T-helper 2 cell (primary cell): ENCODE measurements around the gene KCNIP4.
A peak's percentile ranks its signal among the peaks of the same experiment; 100 is the strongest.
"Not testable (repeated sequence)": the region's sequence is repeated elsewhere in the genome, so short reads cannot be mapped to it uniquely, and the experiment has no call there.

Experiments used
- DNase-seq, 5 experiments: peaks; one replicate each; pipeline versions ENCODE4 v3.0.0 to v3.0.0-alpha.2; 2012 to 2022

The KCNIP4 gene

DNA sequence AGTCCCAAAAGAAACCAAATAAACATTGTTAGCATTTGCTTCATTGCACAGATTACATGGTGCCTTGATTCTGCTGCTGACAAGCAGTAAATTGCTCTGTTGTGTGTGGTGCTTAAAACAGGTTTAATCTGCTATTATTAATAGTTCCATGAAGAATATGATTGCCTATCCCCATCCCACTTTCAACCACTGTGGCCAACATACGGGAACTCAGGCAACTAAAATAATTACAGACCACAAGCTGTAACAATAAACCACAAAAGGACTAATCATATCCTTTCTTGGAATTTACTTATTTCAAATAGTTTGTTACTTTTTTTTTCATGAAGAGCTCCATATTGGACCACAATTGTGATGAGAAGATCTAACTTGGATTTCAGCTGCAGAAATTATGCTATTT lies 1116.8 kb downstream of the KCNIP4 start:
- DNase-seq: no peak

DNA sequence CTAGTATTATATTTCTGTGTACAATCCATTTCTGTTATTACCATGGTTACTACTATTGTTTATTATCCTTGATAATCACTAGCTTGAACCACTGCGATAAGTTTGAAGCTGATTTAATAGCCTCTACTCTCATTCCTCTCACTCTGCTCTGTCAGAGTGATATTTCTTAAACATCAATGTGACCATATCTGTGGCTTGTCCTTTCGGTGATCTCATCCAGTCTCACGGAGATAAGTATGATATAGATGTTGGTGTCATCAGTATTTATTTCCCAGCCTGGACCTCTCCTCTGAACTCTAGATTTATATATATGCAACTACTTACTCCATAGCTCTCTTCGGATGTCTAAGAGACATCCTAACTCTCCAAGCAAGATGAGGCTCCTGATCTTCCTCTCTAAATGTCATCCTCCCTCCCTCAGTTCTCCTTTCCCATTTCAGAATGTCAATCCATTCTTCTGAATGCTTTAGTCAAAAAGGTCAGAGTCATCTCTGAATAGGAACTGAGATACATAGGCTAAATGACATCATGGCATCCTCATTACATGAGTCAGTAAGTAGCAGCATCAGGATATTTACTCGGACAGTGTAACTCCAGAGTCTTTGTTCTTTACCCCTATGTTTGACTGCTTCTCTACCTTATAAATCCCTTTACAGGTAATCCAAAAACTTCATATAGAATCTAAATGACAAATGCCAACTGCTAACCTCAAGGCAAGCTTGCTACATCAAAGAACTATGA lies 1118.8 kb downstream of the KCNIP4 start:
- DNase-seq: no peak

DNA sequence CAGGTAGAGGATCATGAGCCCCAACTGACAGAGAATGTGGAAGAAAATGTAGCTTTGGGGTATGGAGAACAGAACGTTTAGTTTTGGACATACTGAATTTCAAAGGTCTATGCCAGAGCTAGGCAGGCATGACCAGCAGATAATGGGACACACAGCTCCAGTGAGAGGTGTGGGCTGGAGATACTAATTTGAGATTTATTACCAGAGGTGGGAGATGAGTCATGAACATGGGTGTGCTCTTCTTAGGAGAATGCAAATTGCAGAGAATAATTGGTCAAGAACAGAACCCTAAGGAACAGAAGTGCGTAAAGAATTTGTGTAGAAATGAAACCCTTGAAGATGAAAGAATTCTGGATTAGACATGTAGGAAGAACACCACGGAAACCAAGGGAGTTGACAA lies 1123.1 kb downstream of the KCNIP4 start:
- no peak for DNase-seq

DNA sequence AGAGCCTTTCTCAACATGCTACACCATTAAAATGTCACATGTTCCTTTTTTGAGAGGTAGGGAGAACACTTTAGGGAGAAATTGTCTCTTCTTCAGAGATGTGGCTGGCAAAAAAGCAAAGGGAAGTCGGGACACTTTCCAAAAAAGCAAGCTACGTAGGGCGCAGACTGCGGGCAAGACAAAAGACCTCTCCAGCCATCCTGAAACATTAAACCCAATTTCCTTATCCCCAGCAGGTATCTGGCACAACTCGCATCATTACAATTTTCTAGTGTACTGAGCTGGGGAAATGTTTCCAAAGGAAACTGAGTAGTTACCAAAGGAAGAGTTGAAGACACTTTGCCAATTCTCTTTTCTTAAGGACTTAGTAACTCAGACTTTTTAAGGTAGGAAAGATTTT lies 1132.3 kb downstream of the KCNIP4 start:
- DNase-seq: no peak

DNA sequence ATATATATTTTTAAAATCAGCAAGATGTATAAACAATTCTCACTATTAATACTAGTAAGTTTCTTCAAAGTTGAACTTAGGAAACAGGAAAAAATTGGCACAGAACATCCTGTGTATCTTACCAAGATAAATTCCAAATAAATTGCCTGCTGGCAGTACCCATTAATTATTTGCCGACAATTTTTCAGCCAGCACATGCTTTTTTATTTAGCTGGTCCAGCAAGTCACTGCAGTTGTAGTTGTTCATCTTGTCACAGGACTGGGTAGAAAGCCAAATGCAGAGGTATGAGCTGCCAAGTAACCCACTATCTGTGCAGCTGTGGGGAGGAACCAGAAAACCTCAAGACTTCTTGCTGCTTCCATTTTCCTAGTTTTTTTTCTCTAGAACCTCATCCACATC lies 1134.9 kb downstream of the KCNIP4 start:
- DNase-seq: no peak

DNA sequence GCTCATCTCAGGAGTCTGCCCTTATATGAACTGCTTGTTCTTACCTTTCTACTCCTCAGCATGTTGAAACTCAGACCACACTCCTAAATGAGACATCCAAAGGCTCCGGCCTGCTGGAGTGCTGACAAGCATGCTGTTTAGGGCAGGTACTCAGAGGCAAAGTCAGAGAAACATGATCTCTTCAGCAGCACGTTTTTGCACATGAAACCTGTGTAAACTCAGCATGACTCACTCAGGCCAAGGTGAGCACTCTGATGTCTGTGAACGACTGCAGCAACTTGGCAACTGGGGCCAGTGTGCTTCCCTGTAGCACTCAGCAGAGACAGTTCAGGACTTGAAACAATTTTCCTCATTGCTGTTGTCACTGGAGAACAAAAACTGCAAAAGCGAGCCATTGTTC lies 1138.8 kb downstream of the KCNIP4 start:
- no peak for DNase-seq

DNA sequence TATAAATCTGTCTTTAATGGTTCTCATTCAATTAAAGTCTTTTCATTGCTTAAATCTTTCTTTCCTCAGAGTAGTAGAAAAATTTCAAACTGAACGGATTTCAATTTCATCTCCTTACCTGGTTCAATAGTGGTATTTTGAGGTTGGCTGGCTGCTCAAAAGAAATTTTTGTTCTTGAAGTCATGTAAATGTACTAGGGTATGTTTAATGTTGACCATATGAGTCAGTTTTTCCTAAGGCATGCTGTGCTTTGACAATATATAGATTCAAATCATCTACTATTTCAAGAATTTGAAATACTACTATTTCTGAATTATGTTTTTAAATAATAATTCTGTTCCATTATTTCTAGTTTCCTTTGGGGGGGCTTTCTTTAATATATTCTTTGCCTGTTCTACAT lies 1142.9 kb downstream of the KCNIP4 start:
- DNase-seq: no peak

DNA sequence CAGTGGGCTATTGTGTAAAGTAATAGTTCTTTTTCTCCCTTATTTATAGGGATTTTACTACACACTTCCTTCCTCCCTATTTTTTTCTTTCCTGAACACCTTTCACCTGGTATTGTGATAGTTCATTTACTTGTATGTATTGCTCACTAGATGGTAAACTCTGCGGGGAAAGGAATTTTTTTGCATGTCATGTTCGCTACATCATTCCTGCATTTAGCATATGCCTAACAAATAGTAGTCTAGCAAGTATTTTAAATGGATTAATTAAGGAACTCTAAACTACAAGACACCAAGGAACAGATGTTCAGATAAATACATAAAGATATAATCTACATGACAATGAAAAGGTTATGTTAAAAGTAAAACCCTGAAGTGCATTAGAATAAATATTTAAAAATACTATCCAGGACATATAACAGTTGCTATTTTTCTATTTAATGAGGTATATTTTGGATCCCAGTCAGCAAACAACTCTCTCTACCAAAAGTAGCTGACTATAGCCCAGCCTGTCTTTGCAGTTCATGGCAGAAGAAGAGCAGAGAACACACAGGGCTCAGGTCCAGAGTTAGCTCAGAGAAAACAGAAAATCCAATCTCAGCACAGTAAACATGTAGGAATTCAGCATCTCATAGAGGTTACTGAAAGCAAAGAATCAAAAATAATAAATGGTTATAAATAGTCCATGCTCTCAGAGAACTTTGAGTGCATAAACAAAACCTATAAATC lies 1160.5 kb downstream of the KCNIP4 start:
- DNase-seq: no peak

DNA sequence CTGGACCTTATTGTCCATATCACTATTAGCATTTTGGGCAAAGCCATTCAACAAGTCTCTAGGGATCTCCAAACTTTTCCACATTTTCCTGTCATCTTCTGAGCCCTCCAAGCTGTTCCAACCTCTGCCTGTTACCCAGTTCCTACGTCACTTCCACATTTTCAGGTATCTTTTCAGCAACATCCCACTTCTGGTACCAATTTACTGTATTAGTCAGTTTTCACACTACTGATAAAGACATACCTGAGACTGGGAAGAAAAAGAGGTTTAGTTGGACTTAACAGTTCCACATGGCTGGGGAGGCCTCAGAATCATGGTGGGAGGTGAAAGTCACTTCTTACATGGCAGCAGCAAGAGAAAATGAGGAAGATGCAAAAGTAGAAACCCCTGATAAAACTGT lies 1165.4 kb downstream of the KCNIP4 start:
- not testable (repeated sequence) for DNase-seq

DNA sequence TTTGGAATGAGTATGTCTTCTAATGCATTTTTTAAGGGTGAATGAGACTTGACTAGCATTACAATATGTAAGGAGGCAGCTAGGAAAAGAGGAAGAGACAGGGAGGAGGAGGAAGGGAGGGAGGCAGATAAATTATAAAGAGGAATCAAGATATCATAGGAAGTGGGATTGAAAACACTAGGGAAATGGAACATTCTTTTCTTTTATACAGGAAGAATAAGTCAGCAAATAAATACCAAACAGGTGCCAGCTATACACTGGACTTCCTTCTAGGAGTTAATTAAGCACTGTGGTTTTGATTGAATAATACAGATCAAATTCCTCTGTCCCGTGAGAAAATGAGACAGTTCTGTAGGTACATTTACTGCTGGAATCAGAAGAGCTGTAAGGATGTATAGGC lies 1169.7 kb downstream of the KCNIP4 start:
- DNase-seq: no peak

DNA sequence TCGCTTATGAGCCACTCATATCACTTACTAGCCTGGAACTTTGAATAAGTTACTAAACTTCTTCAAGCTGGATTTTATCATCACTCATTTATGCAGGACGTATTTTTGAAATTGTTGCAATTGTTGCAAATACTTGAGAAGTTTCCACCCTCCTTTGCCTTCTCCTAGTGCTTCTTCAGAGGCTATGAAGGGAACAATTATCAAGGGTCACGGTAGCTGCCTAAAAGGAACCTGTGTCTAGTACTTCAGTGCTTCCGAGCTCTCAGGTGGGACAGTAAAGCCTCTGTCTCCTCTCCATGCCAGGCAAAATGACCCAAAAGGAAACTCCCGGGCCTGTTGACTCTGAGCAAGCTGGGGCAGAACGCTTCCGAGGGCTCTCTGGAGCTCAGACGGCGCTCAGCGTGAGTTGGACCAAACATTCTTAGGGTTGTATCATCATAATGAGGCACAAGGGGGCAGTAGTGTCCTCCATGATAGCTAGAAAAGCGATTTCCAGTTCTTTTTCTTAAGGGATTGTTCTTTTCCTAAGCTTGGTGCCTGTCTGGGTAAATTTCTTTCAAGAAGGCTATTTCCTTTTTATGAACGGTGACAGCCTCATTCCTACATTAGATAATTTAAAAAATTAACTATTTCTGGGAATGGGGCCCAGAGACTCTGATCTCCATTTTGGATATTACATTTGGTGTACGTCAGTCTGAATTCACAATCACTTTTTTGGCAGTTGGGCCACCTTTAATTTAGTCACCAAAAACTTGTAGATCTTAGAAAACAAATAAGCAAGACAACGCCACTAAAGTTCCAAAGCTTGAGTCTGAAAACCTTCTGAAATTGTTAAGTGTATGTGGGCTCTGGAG lies 1175.2 kb downstream of the KCNIP4 start:
- peak in 2 of 5 experiments; percentile 10 to 16 for DNase-seq

DNA sequence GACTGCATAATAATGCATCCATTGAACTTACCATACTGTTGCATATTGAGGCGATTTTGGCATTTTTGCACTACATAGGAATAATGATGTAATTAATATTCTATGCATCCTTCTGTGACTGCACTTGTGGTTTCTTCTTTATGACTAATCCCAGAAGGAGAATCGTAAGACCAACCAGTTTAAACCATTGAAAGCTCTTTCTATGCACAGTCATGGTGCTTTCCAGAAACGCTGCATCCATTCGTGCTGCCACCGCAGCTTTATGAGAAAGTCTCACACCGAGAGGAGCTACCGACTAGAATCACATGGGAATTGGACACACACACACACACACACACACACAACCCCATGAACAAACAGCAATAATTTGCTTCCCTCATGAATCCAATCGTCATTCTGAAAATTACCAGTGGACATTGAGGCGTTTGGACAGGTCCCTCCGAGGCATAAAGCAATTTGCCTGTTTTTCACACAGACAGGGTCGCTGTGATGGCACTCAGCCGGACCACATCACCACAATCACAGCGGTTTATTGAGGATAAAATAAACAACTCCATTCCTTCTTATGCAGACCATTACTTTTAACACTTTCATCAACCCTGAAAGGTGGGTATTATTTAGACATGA lies 1184.1 kb downstream of the KCNIP4 start:
- DNase-seq: no peak

DNA sequence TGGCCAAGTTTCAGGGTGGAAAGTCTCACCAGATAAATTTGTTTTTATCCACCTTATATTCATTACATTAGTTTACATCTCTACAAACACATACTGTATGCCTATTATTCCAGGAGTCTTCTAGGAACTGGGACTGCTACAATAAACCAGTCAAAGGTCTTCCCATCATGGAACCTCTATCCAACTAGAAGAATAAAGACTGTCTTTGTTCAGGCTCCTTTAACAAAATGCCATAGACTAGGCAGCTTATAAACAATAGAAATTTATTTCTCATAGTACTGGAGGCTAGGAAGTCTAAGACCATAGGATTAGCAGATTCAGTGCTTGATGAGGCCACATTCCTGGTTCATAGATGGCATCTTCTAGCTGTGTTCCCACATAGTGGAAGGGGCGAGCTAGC lies 1186.7 kb downstream of the KCNIP4 start:
- DNase-seq: no peak

DNA sequence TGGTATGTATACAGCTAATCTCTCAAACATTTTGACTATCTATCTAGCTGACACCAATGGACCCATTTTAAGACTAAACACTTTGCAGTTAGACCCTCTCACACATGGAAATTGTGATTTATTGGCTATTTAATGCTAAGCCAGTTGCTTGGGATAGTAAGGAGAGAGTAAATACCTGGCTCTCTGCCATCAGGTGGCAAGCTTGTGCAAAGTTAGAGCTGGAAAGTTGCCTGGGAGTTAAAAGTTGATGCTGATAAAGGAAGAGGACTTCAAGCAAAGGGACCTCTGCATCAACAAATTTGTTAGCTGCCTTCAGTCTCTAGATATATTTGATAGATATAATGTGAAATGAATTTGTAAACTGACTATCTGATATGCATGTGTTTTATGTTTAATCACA lies 1187.2 kb downstream of the KCNIP4 start:
- DNase-seq: no peak

DNA sequence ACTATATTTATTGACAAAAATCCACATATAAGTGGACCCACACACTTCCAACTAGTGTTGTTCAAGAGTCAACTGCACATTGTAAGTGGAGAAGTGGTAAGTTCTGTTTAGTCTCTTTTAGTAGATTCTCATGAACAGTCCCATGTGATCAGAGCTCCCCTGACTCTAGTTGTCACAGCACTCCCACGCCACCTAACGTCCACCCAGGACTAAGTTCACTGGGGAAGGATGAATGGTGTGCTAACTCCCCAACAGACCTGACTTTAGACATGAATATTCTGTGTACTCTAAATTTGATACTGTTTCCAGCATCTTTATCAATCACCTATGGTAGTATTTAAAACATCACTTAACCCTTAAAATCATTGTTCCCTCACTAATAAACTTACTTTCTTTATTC lies 1188.5 kb downstream of the KCNIP4 start:
- no peak for DNase-seq

DNA sequence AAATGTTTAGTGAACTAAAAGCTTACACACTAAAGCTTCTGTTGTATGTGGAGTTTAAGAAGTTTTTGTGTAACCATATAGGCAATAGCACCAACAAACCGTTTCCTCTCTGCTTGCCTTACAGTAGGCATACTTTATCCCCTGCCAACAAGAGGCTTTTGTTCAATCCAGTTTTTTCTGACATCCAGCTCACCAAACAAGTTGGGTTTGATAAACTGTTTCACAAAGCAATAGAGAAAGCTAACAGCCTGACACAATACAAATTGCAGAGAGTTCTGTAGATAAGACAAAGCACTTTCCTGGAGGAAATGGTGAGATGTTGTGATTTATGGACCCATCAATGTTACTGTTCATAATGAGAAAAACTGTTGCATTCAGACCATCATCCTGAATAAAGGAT lies 1194.5 kb downstream of the KCNIP4 start:
- no peak for DNase-seq

DNA sequence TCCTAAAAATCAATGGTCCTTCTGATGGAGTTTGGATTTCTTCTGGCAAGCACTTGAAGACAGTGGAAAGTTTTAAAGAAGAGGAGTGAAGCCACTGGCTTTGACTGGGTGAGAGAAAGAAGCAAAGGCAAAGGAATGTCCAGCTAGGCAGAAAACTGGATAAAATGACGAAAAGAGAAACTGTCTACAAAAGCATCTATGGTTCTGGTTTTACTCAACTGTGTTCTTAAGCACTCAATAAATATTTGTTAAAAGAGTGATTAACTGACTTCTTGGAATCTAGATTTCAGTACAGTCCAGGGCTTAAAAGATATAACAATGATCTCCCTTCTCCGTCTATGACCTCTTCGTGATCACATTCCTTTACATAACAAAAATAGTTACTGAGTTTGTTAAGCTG lies 1195.9 kb downstream of the KCNIP4 start:
- DNase-seq: no peak

DNA sequence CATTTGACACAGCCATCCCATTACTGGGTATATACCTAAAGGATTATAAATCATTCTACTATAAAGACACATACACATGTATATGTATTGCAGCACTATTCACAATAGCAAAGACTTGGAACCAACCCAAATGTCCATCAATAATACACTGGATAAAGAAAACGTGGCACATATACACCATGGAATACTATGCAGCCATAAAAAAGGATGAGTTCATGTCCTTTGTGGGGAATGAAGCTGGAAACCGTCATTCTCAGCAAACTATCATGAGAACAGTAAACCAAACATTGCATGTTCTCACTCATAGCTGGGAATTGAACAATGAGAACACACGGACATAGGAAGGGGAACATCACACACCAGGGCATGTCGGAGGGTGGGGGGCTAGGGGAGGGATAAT lies 1202.6 kb downstream of the KCNIP4 start:
- not testable (repeated sequence) for DNase-seq

DNA sequence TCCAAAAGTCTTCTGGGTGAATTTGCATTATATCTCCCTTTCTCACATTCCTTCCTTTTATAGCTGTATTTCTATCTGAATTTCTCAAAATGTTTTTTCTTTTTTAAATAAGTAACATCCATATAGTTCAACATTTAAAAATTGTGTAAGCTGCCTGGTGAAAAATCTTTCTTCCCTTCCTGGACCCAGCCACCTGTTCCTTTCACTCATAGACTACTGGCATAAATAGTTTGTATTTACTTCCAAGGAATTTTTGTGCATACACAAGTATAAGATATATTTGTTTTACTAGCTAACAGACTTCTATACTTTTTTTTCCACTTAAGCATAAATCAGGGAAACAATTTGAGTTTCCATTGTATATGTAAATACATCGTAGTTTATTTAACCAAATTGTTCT lies 1212.6 kb downstream of the KCNIP4 start:
- no peak for DNase-seq

DNA sequence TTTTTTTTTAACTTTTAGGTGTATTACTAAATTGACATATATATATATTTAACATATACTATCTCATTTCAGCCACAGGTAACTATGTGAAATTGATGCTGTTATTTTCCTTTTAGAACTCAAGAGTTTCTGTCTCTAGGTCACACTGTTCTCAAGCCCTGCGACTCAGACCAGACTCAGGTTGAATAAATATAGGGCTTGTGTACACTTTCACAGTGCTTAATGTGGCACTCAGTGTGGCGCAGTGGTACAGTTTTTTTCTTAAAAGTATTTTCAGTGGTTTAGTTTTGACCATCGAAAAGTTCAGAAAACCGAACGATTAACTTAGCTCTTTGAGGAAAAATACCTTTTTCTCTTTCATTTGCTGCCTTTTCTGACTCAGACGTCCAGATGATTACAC lies 1223.7 kb downstream of the KCNIP4 start:
- no peak for DNase-seq

DNA sequence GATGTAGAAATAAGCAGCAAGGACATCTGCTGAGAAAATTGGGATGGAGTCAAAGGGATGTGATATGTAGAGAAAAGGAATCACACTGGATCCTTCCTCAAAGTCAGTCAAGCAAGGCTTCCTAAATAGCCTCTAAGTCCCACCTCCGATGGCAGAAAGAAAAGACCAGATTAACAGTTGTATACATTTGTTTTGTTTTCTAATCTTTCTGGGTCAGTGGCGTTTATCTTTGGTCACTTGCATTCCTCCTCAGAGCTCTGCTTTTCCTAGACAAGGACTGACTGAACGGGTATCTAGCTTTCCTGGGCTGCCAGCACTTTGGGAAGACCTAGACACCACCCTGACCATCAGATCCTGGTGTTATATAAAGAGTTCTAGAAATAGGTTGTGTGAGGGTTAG lies 1225.1 kb downstream of the KCNIP4 start:
- no peak for DNase-seq

DNA sequence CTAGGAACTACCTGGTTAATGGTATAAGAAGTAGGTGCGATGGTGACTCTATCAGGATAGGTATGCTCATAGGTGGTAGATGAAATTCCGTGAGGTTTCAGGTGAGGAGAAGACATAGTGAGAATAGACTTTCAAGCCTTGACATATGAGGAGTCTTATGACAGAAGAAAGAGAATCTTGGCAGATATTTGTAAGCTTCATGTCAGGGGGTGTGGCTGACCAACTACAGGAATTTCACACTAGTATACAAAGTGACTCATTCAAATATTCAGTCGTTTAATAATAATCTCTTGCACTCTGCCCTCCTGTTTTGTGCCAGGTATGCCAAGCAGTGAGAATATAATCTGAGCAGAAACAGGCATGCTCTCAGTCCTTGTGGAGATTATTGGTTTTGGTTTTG lies 1225.6 kb downstream of the KCNIP4 start:
- no peak for DNase-seq

DNA sequence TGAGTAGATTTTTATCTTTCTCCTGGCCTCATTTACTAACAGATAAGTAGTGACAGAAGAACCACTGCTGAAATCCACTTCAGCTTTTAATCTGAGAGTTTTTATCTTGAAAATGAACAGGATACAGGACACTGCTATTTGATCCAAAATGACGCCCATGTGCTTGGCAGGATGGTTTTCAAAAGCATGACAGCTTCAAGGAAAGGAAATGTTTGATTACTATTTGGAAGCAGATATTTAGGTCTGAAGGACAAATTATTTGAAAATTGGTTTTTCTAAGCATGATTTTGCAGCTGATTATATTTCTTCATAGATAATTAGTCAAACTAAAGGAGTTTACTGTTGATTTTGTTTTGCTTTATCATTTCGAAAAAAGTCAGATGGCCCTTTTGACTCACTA lies 1237.2 kb downstream of the KCNIP4 start:
- DNase-seq: no peak
